Loucy (cell line): ENCODE results near the gene DNAL4.

Experiments used
- EZH2phosphoT487 ChIP-seq: fragments of 200-600 bp; IDR thresholded peaks from 2 replicates; pipeline ENCODE4 v1.6.1; 2018; ENCODE audit warnings: antibody characterized with exemption, mild to moderate bottlenecking, moderate library complexity, borderline replicate concordance
- TF ChIP-seq, protein P1 (sequence below): fragments of 200-600 bp; sonication (generic); conservative IDR thresholded peaks from 2 replicates; pipeline ENCODE4 v1.5.1; 2014; ENCODE audit warnings: mild to moderate bottlenecking, antibody characterized with exemption, low read length

DNA sequence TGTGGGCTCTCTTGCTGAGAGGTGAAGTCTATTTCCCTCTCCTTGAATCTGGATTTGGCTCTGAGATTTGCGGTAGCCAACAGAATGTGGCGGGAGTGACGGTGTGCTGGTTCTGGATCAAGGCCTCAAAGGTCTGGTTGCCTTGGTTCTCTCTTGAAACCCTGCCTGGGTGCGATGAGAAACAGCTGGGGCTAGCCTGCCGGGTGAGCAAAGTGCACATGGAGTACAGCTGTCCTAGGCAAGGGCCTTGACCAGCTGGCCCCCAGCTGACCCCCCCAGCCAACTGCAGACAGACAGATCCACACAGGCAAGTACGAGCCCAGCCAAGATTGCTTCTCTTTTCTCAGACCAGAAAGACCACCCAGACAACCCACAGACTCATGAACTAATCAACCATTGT lies 49.0 kb downstream of the DNAL4 start:
- TF ChIP-seq, protein P1, sequence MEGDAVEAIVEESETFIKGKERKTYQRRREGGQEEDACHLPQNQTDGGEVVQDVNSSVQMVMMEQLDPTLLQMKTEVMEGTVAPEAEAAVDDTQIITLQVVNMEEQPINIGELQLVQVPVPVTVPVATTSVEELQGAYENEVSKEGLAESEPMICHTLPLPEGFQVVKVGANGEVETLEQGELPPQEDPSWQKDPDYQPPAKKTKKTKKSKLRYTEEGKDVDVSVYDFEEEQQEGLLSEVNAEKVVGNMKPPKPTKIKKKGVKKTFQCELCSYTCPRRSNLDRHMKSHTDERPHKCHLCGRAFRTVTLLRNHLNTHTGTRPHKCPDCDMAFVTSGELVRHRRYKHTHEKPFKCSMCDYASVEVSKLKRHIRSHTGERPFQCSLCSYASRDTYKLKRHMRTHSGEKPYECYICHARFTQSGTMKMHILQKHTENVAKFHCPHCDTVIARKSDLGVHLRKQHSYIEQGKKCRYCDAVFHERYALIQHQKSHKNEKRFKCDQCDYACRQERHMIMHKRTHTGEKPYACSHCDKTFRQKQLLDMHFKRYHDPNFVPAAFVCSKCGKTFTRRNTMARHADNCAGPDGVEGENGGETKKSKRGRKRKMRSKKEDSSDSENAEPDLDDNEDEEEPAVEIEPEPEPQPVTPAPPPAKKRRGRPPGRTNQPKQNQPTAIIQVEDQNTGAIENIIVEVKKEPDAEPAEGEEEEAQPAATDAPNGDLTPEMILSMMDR: no peak
- TF ChIP-seq EZH2phosphoT487: no peak
